ENCODE data around the gene ADAMTS19. TPM values are rescaled to one million over a fixed set of nuclear protein-coding genes. Genes with fewer than 3 reads are reported as not detected.
A peak's percentile ranks its signal among the peaks of the same experiment; 100 is the strongest.
"Not testable (repeated sequence)": the region's sequence is repeated elsewhere in the genome, so short reads cannot be mapped to it uniquely, and the experiment has no call there.

Gene ADAMTS19
- total RNA-seq (2014; rRNA removed; shearing (Covaris generic); ENCODE audit: low replicate concordance), result 2.5 and 3.1 TPM in 2 replicates

GRCh38 chr5:129459777-129460671 is at the start of gene ADAMTS19:
Gene ADAMTS19, plus strand, starts transcription at chr5:129460298. Its CDS starts 94 bp downstream, at chr5:129460392.
- no peaks in the 10 kb centered on the region for H3K9me2 ChIP-seq (replicated peaks; ENCODE audit: insufficient read depth, low read length)
- peak within 1 kb of the TSS; percentile 44; the same call in 1 of the 2 replicates for H3K9ac ChIP-seq (ENCODE audit: low read length)
- H2AFZ ChIP-seq (ENCODE audit: low read length), result no peak within 1 kb of the TSS
- peak within 1 kb of the TSS; percentile 61; the same call in 1 of the 2 replicates for H3K4me3 ChIP-seq (ENCODE audit: low read length)
- no peaks in the 10 kb centered on the region for H3K27me3 ChIP-seq (ENCODE audit: low read length)
- no peaks in the 10 kb centered on the region for H3K79me2 ChIP-seq (ENCODE audit: low read length)
- no peaks in the 10 kb centered on the region for H3K9me3 ChIP-seq (ENCODE audit: low read length)
- no peaks in the 10 kb centered on the region for H4K20me1 ChIP-seq (ENCODE audit: insufficient read depth, low read depth, low read length)
- H3K36me3 ChIP-seq (ENCODE audit: insufficient read depth, low read length), result no peaks in the 10 kb centered on the region
- no peak for DNase-seq
- peak within 1 kb of the TSS; percentile 63 for H3K4me2 ChIP-seq (ENCODE audit: low read depth, low read length, poor library complexity, severe bottlenecking)
- no peak within 1 kb of the TSS for H3K27ac ChIP-seq (ENCODE audit: low read length)
- peaks cover 36% of the 10 kb centered on the region for H3K4me1 ChIP-seq (ENCODE audit: low read length)

GRCh38 chr5:129410488-129410887 is 49.6 kb upstream of the ADAMTS19 start:
- Histone ChIP-seq H3K4me3 (ENCODE audit: low read length) (no peak overlapping the region), H3K9ac (ENCODE audit: low read length) (no peak overlapping the region), H3K4me1 (ENCODE audit: low read length) (no peaks in the 10 kb centered on the region), H2AFZ (ENCODE audit: low read length) (no peak overlapping the region), H3K9me3 (ENCODE audit: low read length) (no peaks in the 10 kb centered on the region), H3K36me3 (ENCODE audit: insufficient read depth, low read length) (no peaks in the 10 kb centered on the region), H3K9me2 (replicated peaks; ENCODE audit: insufficient read depth, low read length) (no peaks in the 10 kb centered on the region), H3K79me2 (ENCODE audit: low read length) (no peaks in the 10 kb centered on the region), H3K27me3 (ENCODE audit: low read length) (no peaks in the 10 kb centered on the region), H3K4me2 (ENCODE audit: low read depth, low read length, poor library complexity, severe bottlenecking) (no peak overlapping the region), H3K27ac (ENCODE audit: low read length) (no peak overlapping the region), H4K20me1 (ENCODE audit: insufficient read depth, low read depth, low read length) (no peaks in the 10 kb centered on the region)
- DNase-seq, result no peak

- no peak overlapping the region for H3K9ac ChIP-seq (ENCODE audit: low read length)
- DNase-seq, result no peak
These were observed 47.4 kb upstream of the ADAMTS19 start for GRCh38 chr5:129412721-129413120.

GRCh38 chr5:129413570-129413969 is 46.5 kb upstream of the ADAMTS19 start:
- H3K4me2 ChIP-seq (ENCODE audit: low read depth, low read length, poor library complexity, severe bottlenecking), result no peak overlapping the region
- H2AFZ ChIP-seq (ENCODE audit: low read length), result no peak overlapping the region
- no peaks in the 10 kb centered on the region for H3K9me3 ChIP-seq (ENCODE audit: low read length)
- no peaks in the 10 kb centered on the region for H3K4me1 ChIP-seq (ENCODE audit: low read length)
- H3K9me2 ChIP-seq (replicated peaks; ENCODE audit: insufficient read depth, low read length), result no peaks in the 10 kb centered on the region
- no peaks in the 10 kb centered on the region for H3K79me2 ChIP-seq (ENCODE audit: low read length)
- no peak for DNase-seq
- no peak overlapping the region for H3K27ac ChIP-seq (ENCODE audit: low read length)
- H3K36me3 ChIP-seq (ENCODE audit: insufficient read depth, low read length), result no peaks in the 10 kb centered on the region
- H4K20me1 ChIP-seq (ENCODE audit: insufficient read depth, low read depth, low read length), result no peaks in the 10 kb centered on the region
- H3K9ac ChIP-seq (ENCODE audit: low read length), result no peak overlapping the region
- no peak overlapping the region for H3K4me3 ChIP-seq (ENCODE audit: low read length)
- H3K27me3 ChIP-seq (ENCODE audit: low read length), result no peaks in the 10 kb centered on the region

More at GRCh38 chr5:129412721-129413120, 47.4 kb upstream of the ADAMTS19 start:
- Histone ChIP-seq H3K36me3 (ENCODE audit: insufficient read depth, low read length) (no peaks in the 10 kb centered on the region), H3K79me2 (ENCODE audit: low read length) (no peaks in the 10 kb centered on the region), H3K4me1 (ENCODE audit: low read length) (no peaks in the 10 kb centered on the region), H3K27ac (ENCODE audit: low read length) (no peak overlapping the region), H2AFZ (ENCODE audit: low read length) (no peak overlapping the region), H3K4me2 (ENCODE audit: low read depth, low read length, poor library complexity, severe bottlenecking) (no peak overlapping the region), H3K4me3 (ENCODE audit: low read length) (no peak overlapping the region), H3K9me2 (replicated peaks; ENCODE audit: insufficient read depth, low read length) (no peaks in the 10 kb centered on the region), H3K27me3 (ENCODE audit: low read length) (no peaks in the 10 kb centered on the region), H4K20me1 (ENCODE audit: insufficient read depth, low read depth, low read length) (no peaks in the 10 kb centered on the region), H3K9me3 (ENCODE audit: low read length) (no peaks in the 10 kb centered on the region)

- no peaks in the 10 kb centered on the region for H3K4me1 ChIP-seq (ENCODE audit: low read length)
- H3K9me2 ChIP-seq (replicated peaks; ENCODE audit: insufficient read depth, low read length), result no peaks in the 10 kb centered on the region
- H3K4me3 ChIP-seq (ENCODE audit: low read length), result no peak overlapping the region
- H3K27me3 ChIP-seq (ENCODE audit: low read length), result no peaks in the 10 kb centered on the region
- no peak overlapping the region for H3K4me2 ChIP-seq (ENCODE audit: low read depth, low read length, poor library complexity, severe bottlenecking)
- H2AFZ ChIP-seq (ENCODE audit: low read length), result no peak overlapping the region
- H3K9ac ChIP-seq (ENCODE audit: low read length), result no peak overlapping the region
- H3K27ac ChIP-seq (ENCODE audit: low read length), result no peak overlapping the region
- H3K79me2 ChIP-seq (ENCODE audit: low read length), result no peaks in the 10 kb centered on the region
- no peaks in the 10 kb centered on the region for H4K20me1 ChIP-seq (ENCODE audit: insufficient read depth, low read depth, low read length)
- DNase-seq, result no peak
- no peaks in the 10 kb centered on the region for H3K9me3 ChIP-seq (ENCODE audit: low read length)
- no peaks in the 10 kb centered on the region for H3K36me3 ChIP-seq (ENCODE audit: insufficient read depth, low read length)
These were observed 40.8 kb upstream of the ADAMTS19 start for GRCh38 chr5:129419292-129419691.

- no peak overlapping the region for H3K27ac ChIP-seq (ENCODE audit: low read length)
- H3K9ac ChIP-seq (ENCODE audit: low read length), result no peak overlapping the region
- no peak overlapping the region for H3K4me2 ChIP-seq (ENCODE audit: low read depth, low read length, poor library complexity, severe bottlenecking)
- H3K9me2 ChIP-seq (replicated peaks; ENCODE audit: insufficient read depth, low read length), result no peaks in the 10 kb centered on the region
- H2AFZ ChIP-seq (ENCODE audit: low read length), result no peak overlapping the region
- H3K36me3 ChIP-seq (ENCODE audit: insufficient read depth, low read length), result no peaks in the 10 kb centered on the region
- H3K4me3 ChIP-seq (ENCODE audit: low read length), result no peak overlapping the region
- no peaks in the 10 kb centered on the region for H3K9me3 ChIP-seq (ENCODE audit: low read length)
- H4K20me1 ChIP-seq (ENCODE audit: insufficient read depth, low read depth, low read length), result no peaks in the 10 kb centered on the region
- H3K27me3 ChIP-seq (ENCODE audit: low read length), result no peaks in the 10 kb centered on the region
- no peak for DNase-seq
- H3K4me1 ChIP-seq (ENCODE audit: low read length), result peaks cover 1% of the 10 kb centered on the region
- H3K79me2 ChIP-seq (ENCODE audit: low read length), result no peaks in the 10 kb centered on the region
These were observed 35.1 kb upstream of the ADAMTS19 start for GRCh38 chr5:129425031-129425430.

- Histone ChIP-seq H3K79me2 (ENCODE audit: low read length) (no peaks in the 10 kb centered on the region), H3K9me2 (replicated peaks; ENCODE audit: insufficient read depth, low read length) (no peaks in the 10 kb centered on the region), H3K9me3 (ENCODE audit: low read length) (no peaks in the 10 kb centered on the region), H3K4me3 (ENCODE audit: low read length) (no peak overlapping the region), H3K4me2 (ENCODE audit: low read depth, low read length, poor library complexity, severe bottlenecking) (no peak overlapping the region), H4K20me1 (ENCODE audit: insufficient read depth, low read depth, low read length) (no peaks in the 10 kb centered on the region), H3K4me1 (ENCODE audit: low read length) (peaks cover 5% of the 10 kb centered on the region), H3K27me3 (ENCODE audit: low read length) (no peaks in the 10 kb centered on the region), H2AFZ (ENCODE audit: low read length) (no peak overlapping the region), H3K36me3 (ENCODE audit: insufficient read depth, low read length) (no peaks in the 10 kb centered on the region), H3K27ac (ENCODE audit: low read length) (no peak overlapping the region), H3K9ac (ENCODE audit: low read length) (no peak overlapping the region)
- DNase-seq, result no peak
These were observed 34.0 kb upstream of the ADAMTS19 start for GRCh38 chr5:129426071-129426470.

GRCh38 chr5:129428636-129429035 is 31.5 kb upstream of the ADAMTS19 start:
- H3K4me2 ChIP-seq (ENCODE audit: low read depth, low read length, poor library complexity, severe bottlenecking); H3K27me3 ChIP-seq (ENCODE audit: low read length); H3K9me2 ChIP-seq (replicated peaks; ENCODE audit: insufficient read depth, low read length); H3K4me1 ChIP-seq (ENCODE audit: low read length); H3K36me3 ChIP-seq (ENCODE audit: insufficient read depth, low read length); H3K27ac ChIP-seq (ENCODE audit: low read length); DNase-seq; H2AFZ ChIP-seq (ENCODE audit: low read length); H3K9ac ChIP-seq (ENCODE audit: low read length); H3K9me3 ChIP-seq (ENCODE audit: low read length); H4K20me1 ChIP-seq (ENCODE audit: insufficient read depth, low read depth, low read length); H3K4me3 ChIP-seq (ENCODE audit: low read length); H3K79me2 ChIP-seq (ENCODE audit: low read length): not testable (repeated sequence)

Data from Karpas-422 (cell line).